Neural progenitor cell (in vitro differentiated cells): ENCODE measurements around the gene ZNF26.

Experiments used
- CTCF ChIP-seq: fragments of 200-600 bp; sonication (generic); IDR thresholded peaks from 2 replicates; pipeline ENCODE4 v1.5.1; 2017; ENCODE audit warnings: antibody characterized with exemption, mild to moderate bottlenecking
- EZH2 ChIP-seq: fragments of 200-600 bp; sonication (generic); IDR thresholded peaks from 2 replicates; pipeline ENCODE4 v1.6.1; 2017; ENCODE audit warnings: antibody characterized with exemption, mild to moderate bottlenecking, moderate library complexity

GRCh38 chr12:133057446-133057845 is 71.3 kb downstream of the ZNF26 start:
- TF ChIP-seq CTCF = no peak
- no peak for TF ChIP-seq EZH2
